NCI-H345 (cell line): ENCODE results near the gene PDCD7.
"Not testable (repeated sequence)": the region's sequence is repeated elsewhere in the genome, so short reads cannot be mapped to it uniquely, and the experiment has no call there.

ENCODE experiments used
- DNase-seq: peaks from one replicate; lab custom pipeline; 2025; lab: John Stamatoyannopoulos, UW

Gene PDCD7, protein sequence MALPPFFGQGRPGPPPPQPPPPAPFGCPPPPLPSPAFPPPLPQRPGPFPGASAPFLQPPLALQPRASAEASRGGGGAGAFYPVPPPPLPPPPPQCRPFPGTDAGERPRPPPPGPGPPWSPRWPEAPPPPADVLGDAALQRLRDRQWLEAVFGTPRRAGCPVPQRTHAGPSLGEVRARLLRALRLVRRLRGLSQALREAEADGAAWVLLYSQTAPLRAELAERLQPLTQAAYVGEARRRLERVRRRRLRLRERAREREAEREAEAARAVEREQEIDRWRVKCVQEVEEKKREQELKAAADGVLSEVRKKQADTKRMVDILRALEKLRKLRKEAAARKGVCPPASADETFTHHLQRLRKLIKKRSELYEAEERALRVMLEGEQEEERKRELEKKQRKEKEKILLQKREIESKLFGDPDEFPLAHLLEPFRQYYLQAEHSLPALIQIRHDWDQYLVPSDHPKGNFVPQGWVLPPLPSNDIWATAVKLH

DNA sequence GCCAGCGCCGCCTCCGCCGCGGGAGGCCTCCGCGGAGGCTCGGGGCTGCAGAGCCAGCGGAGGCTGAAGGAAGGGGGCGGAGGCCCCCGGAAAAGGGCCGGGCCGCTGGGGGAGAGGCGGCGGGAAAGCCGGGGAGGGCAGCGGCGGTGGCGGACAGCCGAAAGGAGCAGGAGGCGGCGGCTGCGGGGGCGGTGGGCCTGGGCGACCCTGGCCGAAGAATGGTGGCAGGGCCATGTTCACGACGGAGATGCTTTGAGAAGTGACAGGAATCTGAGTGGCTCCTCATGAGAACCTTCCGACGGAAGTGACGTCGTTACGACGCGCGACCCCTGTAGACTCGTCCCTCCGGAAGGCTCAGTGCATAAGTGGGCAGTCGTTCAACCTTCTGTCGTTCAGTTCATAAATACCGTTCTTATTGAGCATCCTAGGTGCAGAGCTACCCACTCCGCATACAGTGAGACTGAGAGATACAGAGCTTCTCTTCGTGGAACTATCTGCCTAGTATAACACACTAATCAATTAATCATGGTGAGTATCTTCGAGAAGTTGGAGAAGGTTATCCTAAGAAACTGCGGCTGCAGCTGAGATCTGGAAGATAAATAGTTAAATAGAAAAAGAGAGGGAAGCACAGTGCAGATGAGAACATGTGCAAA lies at the start of gene PDCD7:
Gene PDCD7 (minus strand): TSS at position 261 of the 653 bp plus-strand sequence. CDS start 27 bp downstream, at position 234.
- DNase-seq, result peak; percentile 89

DNA sequence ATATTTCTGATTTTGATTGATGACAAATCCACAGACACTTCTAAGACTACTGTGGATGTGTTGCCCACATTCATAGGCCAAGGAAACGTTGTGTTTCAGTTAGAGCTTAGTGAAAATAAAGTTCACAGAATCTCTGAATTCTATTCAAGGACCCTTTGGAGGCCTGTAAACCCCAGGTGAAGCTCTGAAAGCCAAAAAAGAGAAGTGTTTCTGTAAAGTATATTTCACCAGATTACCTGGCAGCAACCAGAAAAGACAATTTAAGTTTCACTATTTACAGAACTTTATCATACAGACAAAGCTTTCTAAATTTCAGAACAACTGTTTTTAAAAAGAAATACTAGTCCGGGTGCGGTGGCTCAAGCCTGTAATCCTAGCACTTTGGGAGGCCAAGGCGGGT lies 48.9 kb upstream of the PDCD7 start:
- no peak for DNase-seq

- DNase-seq, result not testable (repeated sequence)
These were observed 48.2 kb upstream of the PDCD7 start for GRCh38 chr15:65181582-65182353.

DNA sequence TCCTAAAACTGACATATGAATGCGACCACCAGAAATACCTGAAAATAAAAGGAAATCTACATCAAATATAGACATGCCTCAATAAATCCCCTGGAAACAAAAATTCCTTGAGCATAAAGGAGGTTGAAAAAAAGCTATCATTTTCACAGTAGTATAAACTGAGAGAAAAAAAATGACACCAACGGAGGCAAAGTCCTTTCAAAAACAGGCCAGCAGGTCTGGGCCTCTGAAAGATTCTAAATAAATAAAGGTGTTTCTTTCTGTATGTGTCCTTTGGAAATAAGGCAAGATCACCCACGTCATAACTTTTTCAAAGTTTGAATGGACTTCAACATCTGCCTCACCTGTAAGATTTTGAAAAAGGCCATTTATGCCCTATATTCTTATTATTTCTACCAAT lies 46.6 kb upstream of the PDCD7 start:
- DNase-seq, result no peak

DNA sequence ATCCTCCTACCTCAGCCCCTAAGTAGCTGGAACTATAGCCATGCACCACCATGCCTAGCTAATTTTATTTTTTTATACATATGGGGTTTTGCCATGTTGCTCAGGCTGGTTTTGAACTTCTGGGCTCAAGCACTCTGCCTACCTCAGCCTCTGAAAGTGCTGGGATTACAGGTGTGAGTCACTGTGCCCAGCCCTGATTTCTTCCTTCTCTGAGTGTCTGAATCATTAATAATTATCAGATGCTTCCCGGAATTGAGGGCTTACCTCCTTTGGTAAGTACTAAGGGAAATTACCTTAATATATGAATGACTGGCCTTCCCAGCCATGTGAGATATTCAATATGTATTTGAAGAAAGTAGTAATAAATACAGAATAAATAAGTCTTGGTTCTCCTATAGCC lies 44.3 kb upstream of the PDCD7 start:
- DNase-seq, result no peak

- no peak for DNase-seq
These were observed 42.4 kb upstream of the PDCD7 start for GRCh38 chr15:65176056-65176455.

GRCh38 chr15:65175511-65175910 lies 41.9 kb upstream of the PDCD7 start:
- DNase-seq, result no peak

- no peak for DNase-seq
These were observed 40.9 kb upstream of the PDCD7 start for GRCh38 chr15:65174509-65174908.

DNA sequence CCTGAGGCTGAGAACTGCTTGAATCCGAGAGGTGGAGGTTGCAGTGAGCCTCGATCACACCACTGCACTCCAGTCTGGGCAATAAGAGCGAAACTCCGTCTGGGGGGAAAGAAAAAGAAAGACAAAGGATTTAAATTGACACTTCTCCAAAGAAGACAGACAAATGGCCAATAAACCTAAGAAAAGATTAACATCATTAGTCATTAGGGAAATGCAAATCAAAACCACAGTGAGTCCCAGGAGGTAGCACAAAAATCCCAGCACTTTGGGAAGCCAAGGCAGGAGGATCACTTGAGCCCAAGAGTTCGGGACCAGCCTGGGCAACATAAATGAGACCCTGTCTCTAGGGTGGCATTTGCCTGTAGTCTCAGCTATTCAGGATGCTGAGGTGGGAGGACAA lies 38.9 kb upstream of the PDCD7 start:
- DNase-seq, result no peak

DNA sequence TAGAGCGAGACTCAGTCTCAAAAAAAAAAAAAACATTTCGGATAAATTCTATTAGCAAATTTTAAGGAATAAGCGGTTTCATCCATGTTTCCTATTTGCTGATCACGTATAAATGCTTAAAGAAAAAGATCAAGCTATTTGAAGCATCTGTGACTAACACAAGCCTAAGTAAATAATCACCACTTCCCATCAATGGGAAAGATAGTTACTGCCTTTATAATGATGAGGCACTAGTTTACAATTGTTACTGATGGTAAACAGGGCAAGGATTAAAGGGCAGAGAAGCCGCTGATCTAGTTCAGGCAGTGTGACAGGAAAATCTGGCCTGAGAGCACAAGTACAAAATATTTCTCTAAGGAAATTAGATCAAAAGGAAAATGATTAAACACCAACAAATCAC lies 37.8 kb upstream of the PDCD7 start:
- DNase-seq, result no peak

GRCh38 chr15:65165875-65166274 lies 32.3 kb upstream of the PDCD7 start:
- DNase-seq, result no peak

- no peak for DNase-seq
These were observed 30.5 kb upstream of the PDCD7 start for GRCh38 chr15:65164139-65164538.

- DNase-seq, result no peak
These were observed 29.4 kb upstream of the PDCD7 start for GRCh38 chr15:65163041-65163440.

DNA sequence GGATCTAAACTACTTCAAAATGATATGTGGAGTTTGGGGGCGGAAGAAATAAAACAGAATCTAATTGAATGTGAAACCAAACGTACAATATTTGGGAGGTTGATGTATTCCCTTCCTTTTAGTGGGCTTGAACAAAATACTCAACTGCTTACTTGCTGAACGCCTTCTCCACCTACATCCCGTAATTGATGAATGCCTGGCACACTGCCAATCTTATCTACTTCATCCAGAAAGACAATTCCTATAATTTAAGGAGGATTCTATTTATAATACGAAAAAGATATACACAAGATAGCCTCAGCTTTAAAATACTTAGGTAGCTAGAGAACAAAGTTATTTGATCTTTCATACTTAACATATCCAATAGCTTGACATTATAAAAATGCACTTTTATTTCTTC lies 23.1 kb upstream of the PDCD7 start:
- DNase-seq, result no peak

DNA sequence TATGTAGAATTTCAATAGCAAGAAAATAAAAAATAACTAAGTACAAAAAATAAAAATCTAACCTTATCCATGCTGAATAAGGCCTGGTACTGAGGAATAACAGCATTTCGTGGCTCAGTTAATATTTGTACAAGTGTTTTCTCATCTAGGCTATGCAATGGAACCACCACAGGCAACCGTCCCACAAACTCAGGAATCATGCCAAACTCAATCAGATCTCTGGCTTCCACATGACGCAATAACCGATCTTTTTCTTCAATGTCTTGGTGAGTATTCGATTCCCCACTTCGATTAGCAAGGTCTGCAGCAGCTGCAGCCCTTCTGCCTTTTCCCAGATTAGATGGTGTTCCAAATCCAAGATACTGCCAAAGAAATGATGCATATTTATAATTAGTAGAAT lies 21.1 kb upstream of the PDCD7 start:
- no peak for DNase-seq

GRCh38 chr15:65147902-65148301 lies 14.3 kb upstream of the PDCD7 start:
- no peak for DNase-seq

GRCh38 chr15:65146438-65146837 lies 12.8 kb upstream of the PDCD7 start:
- DNase-seq, result no peak

- DNase-seq, result not testable (repeated sequence)
These were observed 5.0 kb upstream of the PDCD7 start for GRCh38 chr15:65138631-65139030.

DNA sequence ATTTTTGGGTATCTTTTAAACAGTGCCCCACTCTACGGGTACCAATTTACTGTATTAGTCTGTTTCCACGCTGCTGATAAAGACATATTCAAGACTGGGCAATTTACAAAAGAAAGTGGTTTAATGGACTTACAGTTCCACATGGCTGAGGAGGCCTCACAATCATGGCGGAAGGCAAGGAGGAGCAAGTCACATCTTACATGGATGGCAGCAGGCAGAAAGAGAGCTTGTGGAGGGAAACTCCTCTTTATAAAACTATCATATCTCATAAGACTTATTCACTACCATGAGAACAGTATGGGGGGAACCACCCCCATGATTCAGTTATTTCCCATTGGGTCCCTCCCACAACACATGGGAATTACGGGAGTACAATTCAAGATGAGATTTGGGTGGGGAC lies 4.3 kb upstream of the PDCD7 start:
- DNase-seq, result not testable (repeated sequence)

GRCh38 chr15:65137089-65137488 lies 3.5 kb upstream of the PDCD7 start:
- DNase-seq, result not testable (repeated sequence)

DNA sequence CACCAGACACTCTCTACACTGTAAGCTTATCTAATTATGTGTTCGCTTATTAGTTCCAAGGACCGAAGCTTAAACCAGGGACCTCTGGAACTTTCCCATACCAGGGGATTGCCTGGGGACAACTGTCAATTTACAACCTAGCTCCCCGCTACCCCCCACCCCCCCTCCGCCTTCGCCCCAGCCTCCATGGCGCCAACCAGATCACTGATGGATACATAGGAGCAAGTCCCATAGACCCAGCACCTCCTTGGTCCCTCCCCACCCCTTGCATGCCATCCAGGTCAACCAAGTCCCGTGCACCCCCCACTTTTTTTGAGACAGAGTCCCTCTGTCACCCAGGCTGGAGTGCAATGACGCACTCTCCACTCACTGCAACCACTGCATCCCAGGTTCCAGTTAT lies 930 bp upstream of the PDCD7 start:
- no peak for DNase-seq

DNA sequence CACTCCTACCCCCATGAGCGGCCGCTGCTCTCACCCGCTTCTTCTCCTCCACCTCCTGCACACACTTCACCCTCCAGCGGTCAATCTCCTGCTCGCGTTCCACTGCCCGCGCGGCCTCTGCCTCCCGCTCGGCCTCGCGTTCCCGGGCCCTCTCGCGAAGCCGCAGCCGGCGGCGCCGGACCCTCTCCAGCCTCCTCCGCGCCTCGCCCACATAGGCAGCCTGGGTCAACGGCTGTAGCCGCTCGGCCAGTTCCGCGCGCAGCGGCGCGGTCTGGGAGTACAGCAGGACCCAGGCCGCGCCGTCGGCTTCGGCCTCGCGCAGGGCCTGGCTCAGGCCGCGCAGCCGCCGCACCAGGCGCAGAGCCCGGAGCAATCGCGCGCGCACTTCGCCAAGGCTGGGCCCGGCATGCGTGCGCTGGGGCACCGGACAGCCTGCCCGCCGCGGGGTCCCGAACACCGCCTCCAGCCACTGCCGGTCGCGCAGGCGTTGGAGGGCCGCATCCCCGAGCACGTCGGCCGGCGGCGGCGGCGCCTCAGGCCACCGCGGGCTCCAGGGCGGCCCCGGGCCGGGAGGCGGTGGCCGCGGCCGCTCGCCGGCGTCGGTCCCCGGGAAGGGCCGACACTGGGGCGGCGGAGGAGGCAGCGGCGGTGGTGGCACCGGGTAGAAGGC lies 595 bp downstream of the PDCD7 start:
- peak; percentile 1 for DNase-seq
